Osteoblast (primary cell): Measurements from ENCODE around the gene MEIG1. TPM values are rescaled to one million over a fixed set of nuclear protein-coding genes. Genes with fewer than 3 reads are reported as not detected.
"Not testable (repeated sequence)": the region's sequence is repeated elsewhere in the genome, so short reads cannot be mapped to it uniquely, and the experiment has no call there.

Experiments used
- DNase-seq: peaks from one replicate; pipeline ENCODE4 v3.0.0; 2011; ENCODE audit warnings: low spot score, mixed read lengths; ENCODE audit not compliant: insufficient read length; ENCODE audit errors: missing footprints
- H2AFZ ChIP-seq: 2 replicates; pipeline ENCODE4 v1.6.0; 2011; ENCODE audit warnings: mild to moderate bottlenecking, low read length
- H3K27ac ChIP-seq: 2 replicates; pipeline ENCODE4 v1.5.1; 2011; ENCODE audit warnings: mild to moderate bottlenecking, low read depth, low read length, moderate library complexity
- H3K27me3 ChIP-seq: 2 replicates; pipeline ENCODE4 v1.6.0; 2012; ENCODE audit warnings: mild to moderate bottlenecking, control low read depth, inconsistent platforms, low read length, moderate library complexity; ENCODE audit not compliant: insufficient read depth
- H3K36me3 ChIP-seq: 2 replicates; pipeline ENCODE4 v1.5.1; 2011; ENCODE audit warnings: mild to moderate bottlenecking, low read length, control low read depth, moderate library complexity; ENCODE audit not compliant: insufficient read depth
- H3K4me1 ChIP-seq: 2 replicates; pipeline ENCODE4 v1.5.1; 2011; ENCODE audit warnings: mild to moderate bottlenecking, low read length, control low read depth, moderate library complexity; ENCODE audit not compliant: insufficient read depth
- H3K4me2 ChIP-seq: 2 replicates; pipeline ENCODE4 v1.6.0; 2011; ENCODE audit warnings: mild to moderate bottlenecking, low read length; ENCODE audit not compliant: insufficient read depth
- H3K4me3 ChIP-seq: fragments of 200-600 bp; sonication (generic); 3 replicates; pipeline ENCODE4 v1.5.1; 2012; ENCODE audit warnings: mild to moderate bottlenecking, low read length, inconsistent platforms; ENCODE audit not compliant: insufficient read depth
- H3K79me2 ChIP-seq: 2 replicates; pipeline ENCODE4 v1.6.0; 2012; ENCODE audit warnings: mild to moderate bottlenecking, low read length, control low read depth, inconsistent platforms; ENCODE audit not compliant: insufficient read depth
- H3K9me3 ChIP-seq: 2 replicates; pipeline ENCODE4 v1.5.1; 2011; ENCODE audit warnings: low read depth, low read length, control low read depth
- H4K20me1 ChIP-seq: 2 replicates; pipeline ENCODE4 v1.6.0; 2012; ENCODE audit warnings: mild to moderate bottlenecking, low read length, control low read depth; ENCODE audit not compliant: insufficient read depth
- CTCF ChIP-seq: IDR thresholded peaks from 2 replicates; pipeline ENCODE4 v1.5.1; 2011; ENCODE audit warnings: mild to moderate bottlenecking, low read depth, low read length, moderate library complexity; ENCODE audit errors: extremely low read depth
- total RNA-seq: library from RNA; depleted of rRNA; stranded (reverse); fragments of >200 nt; gene quantifications from 2 replicates; pipeline ENCODE4 v1.2.3, GENCODE V29; 2012

The MEIG1 gene
- total RNA-seq, 1 donor: not detected

DNA sequence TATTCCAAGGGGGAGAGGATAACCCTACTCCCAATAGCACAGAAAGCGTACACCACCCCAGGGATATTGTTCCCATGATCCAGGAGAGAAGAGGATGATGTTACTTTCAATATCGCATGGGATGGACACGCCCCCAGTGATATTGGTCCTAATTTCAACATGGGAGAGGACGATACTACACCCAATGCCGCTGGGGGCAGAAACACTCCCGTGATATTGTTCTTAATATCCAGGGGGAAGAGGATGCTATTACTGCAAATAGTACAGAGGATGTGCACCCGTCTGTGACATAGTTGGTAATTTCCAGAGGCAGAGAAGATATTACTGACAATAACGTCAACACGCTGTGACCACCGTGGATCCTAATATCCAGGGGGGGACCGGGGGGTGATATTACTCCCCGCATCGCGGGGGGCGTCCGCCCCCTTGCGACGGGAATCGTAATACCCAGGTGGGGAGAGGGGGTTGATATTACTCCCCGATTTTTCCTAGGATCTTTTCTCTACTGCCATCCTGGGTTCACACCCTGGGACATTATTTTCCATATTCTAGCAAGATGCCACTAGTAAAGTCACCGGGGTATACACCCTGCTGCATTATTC, 16.6 kb downstream of the MEIG1 start:
- Histone ChIP-seq H3K4me2 (peak overlapping the region; percentile 73), H4K20me1 (no peaks in the 10 kb centered on the region), H2AFZ (peak overlapping the region; percentile 42), H3K36me3 (no peaks in the 10 kb centered on the region), H3K9me3 (no peaks in the 10 kb centered on the region), H3K27ac (no peak overlapping the region), H3K27me3 (no peaks in the 10 kb centered on the region), H3K79me2 (no peaks in the 10 kb centered on the region), H3K4me3 (peak overlapping the region; percentile 33), H3K4me1 (peaks cover 2% of the 10 kb centered on the region)
- no peak for DNase-seq
- TF ChIP-seq CTCF: no peak

DNA sequence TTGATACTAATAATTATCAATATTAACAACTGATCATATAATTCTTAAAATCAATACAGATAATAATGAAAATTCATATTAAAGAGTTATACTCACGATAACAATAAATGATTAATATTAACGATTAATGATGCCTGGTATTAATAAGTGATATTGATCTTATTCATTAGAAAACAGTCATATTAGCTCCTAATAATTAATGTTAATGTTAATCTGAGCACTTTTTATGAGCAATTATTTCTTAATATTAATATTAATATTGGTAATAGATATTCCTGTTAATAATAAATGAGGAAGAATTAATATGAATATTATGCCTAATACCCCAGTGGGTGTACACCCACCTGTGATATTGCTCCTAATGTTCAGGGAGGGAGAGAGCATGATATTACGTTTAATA, 23.6 kb downstream of the MEIG1 start:
- Histone ChIP-seq H4K20me1 (no peaks in the 10 kb centered on the region), H3K4me1 (no peaks in the 10 kb centered on the region), H3K27me3 (no peaks in the 10 kb centered on the region), H3K79me2 (no peaks in the 10 kb centered on the region), H3K4me3 (no peak overlapping the region), H3K36me3 (no peaks in the 10 kb centered on the region), H3K9me3 (no peaks in the 10 kb centered on the region), H2AFZ (no peak overlapping the region), H3K4me2 (no peak overlapping the region), H3K27ac (no peak overlapping the region)
- no peak for DNase-seq
- TF ChIP-seq CTCF: no peak

- H3K36me3 ChIP-seq, H3K4me3 ChIP-seq, H4K20me1 ChIP-seq: not testable (repeated sequence)
These were observed 30.4 kb downstream of the MEIG1 start for GRCh38 chr10:14989552-14989951.

GRCh38 chr10:14991035-14991749, 32.0 kb downstream of the MEIG1 start:
- H3K4me3 ChIP-seq, H3K27ac ChIP-seq, DNase-seq, H4K20me1 ChIP-seq, H3K79me2 ChIP-seq, H3K36me3 ChIP-seq, H3K27me3 ChIP-seq, H3K4me2 ChIP-seq, H3K9me3 ChIP-seq, H2AFZ ChIP-seq, H3K4me1 ChIP-seq: not testable (repeated sequence)
- TF ChIP-seq CTCF: peak; percentile 37

More at GRCh38 chr10:14989552-14989951, 30.4 kb downstream of the MEIG1 start:
- H3K4me1 ChIP-seq, H3K27ac ChIP-seq, DNase-seq, H3K9me3 ChIP-seq, H3K27me3 ChIP-seq, H2AFZ ChIP-seq, H3K4me2 ChIP-seq, H3K79me2 ChIP-seq: not testable (repeated sequence)

DNA sequence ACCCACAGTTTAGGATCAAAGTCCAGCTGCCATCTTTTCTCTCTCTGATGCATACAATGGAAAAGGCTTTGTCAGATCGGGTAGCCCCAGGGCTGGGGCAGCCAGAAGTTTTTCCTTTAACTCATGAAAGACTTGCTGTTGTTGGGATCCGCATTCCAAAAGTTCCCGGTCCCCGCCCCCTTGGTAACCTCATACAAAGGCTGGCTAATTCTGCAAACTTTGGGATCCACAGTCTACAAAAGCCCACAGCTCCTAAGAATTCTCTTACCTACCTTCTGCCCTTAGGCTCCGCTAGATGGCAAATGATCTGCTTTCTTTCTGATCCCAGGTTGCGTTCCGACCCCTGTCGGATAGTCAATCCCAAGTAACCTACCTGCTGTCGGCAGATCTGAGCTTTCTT, 33.1 kb downstream of the MEIG1 start:
- not testable (repeated sequence) for H3K27ac ChIP-seq, H3K4me2 ChIP-seq, H4K20me1 ChIP-seq, H3K9me3 ChIP-seq, H3K4me1 ChIP-seq, H3K79me2 ChIP-seq, H3K36me3 ChIP-seq, H3K4me3 ChIP-seq, H2AFZ ChIP-seq, DNase-seq, H3K27me3 ChIP-seq

- H3K27ac ChIP-seq, H4K20me1 ChIP-seq, H3K79me2 ChIP-seq, H3K27me3 ChIP-seq, H3K4me3 ChIP-seq, DNase-seq, H2AFZ ChIP-seq, H3K4me1 ChIP-seq, H3K9me3 ChIP-seq, H3K4me2 ChIP-seq, H3K36me3 ChIP-seq: not testable (repeated sequence)
These were observed 34.6 kb downstream of the MEIG1 start for GRCh38 chr10:14993500-14994455.
